ENCODE results near the gene ODF2L. TPM values are rescaled to one million over a fixed set of nuclear protein-coding genes. Genes with fewer than 3 reads are reported as not detected.
A peak's percentile ranks its signal among the peaks of the same experiment; 100 is the strongest.

The ODF2L gene
- total and polyA plus RNA-seq, 4 donors = 3.0 to 6.5 (median 5.2) TPM

DNA sequence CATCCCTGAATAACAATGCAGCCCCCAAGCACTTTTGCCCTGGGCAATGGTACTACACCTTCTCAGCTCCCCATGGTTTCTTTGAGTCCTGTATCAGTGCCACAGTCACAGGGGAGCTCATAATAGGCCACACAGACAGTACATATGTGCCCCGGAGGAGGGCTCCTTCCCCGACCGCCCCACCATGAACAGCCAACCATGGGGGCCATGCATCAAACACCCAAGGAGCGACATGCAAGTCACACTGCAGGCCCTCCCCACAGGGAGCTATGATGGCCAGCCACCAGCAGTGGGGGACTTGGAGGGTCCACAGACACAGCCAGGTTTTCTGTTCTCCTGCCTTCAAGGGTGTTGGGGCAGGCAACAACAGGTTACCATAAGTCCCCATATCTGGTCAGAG lies 14.8 kb upstream of the ODF2L start:
- no peak overlapping the region for H3K9ac ChIP-seq (ENCODE audit: low read depth in 1 of 2, low read length in 2 of 2)
- whole genome bisulfite sequencing = 94% methylated on average over 4 of the region's 4 CpGs
- no peak for DNase-seq (ENCODE audit: low spot score)
- TF ChIP-seq REST (IDR thresholded peaks at IDR 0.05) (no peak), TAF1 (conservative IDR thresholded peaks at IDR 0.05) (no peak), RXRA (IDR thresholded peaks at IDR 0.05) (no peak), HNF4G (IDR thresholded peaks at IDR 0.05) (no peak), ZBTB33 (IDR thresholded peaks at IDR 0.05) (no peak), YY1 (IDR thresholded peaks at IDR 0.05) (no peak)
- no peaks in the 10 kb centered on the region for H3K27me3 ChIP-seq (ENCODE audit: control insufficient read depth in 4 of 4, insufficient read depth in 4 of 4, low read length in 3 of 4)
- H3K27ac ChIP-seq (ENCODE audit: low read depth in 1 of 2, low read length in 2 of 2) = no peak overlapping the region
- H3K36me3 ChIP-seq (ENCODE audit: control insufficient read depth in 4 of 4, insufficient read depth in 3 of 4, low read depth in 1 of 4, low read length in 3 of 4) = no peaks in the 10 kb centered on the region
- H3K4me1 ChIP-seq (ENCODE audit: control insufficient read depth in 4 of 4, insufficient read depth in 4 of 4, low read length in 3 of 4) = no peaks in the 10 kb centered on the region
- H3K4me3 ChIP-seq (ENCODE audit: low read depth in 1 of 3, low read length in 3 of 3) = no peak overlapping the region
- H3K9me3 ChIP-seq (ENCODE audit: control insufficient read depth in 4 of 4, low read length in 3 of 4) = no peaks in the 10 kb centered on the region

- H3K9me3 ChIP-seq (ENCODE audit: control insufficient read depth in 4 of 4, low read length in 3 of 4) = no peaks in the 10 kb centered on the region
- no peak for DNase-seq (ENCODE audit: low spot score)
- H3K36me3 ChIP-seq (ENCODE audit: control insufficient read depth in 4 of 4, insufficient read depth in 3 of 4, low read depth in 1 of 4, low read length in 3 of 4) = no peaks in the 10 kb centered on the region
- H3K27ac ChIP-seq (ENCODE audit: low read depth in 1 of 2, low read length in 2 of 2) = no peak overlapping the region
- no peak overlapping the region for H3K9ac ChIP-seq (ENCODE audit: low read depth in 1 of 2, low read length in 2 of 2)
- no peak for TF ChIP-seq FOXA2 (IDR thresholded peaks at IDR 0.05)
- H3K27me3 ChIP-seq (ENCODE audit: control insufficient read depth in 4 of 4, insufficient read depth in 4 of 4, low read length in 3 of 4) = no peaks in the 10 kb centered on the region
- WGBS = 92% methylated on average over 6 of the region's 6 CpGs
- no peaks in the 10 kb centered on the region for H3K4me1 ChIP-seq (ENCODE audit: control insufficient read depth in 4 of 4, insufficient read depth in 4 of 4, low read length in 3 of 4)
- H3K4me3 ChIP-seq (ENCODE audit: low read depth in 1 of 3, low read length in 3 of 3) = no peak overlapping the region
Observed at GRCh38 chr1:86409416-86410021, 13.4 kb upstream of the ODF2L start.

- WGBS = 6% methylated on average over 9 of the region's 9 CpGs
- peaks cover 0 to 3% (median 0%) of the 10 kb centered on the region in 4 donors for H3K27me3 ChIP-seq (ENCODE audit: control insufficient read depth in 4 of 4, insufficient read depth in 4 of 4, low read length in 3 of 4)
- no peaks in the 10 kb centered on the region for H3K9me3 ChIP-seq (ENCODE audit: control insufficient read depth in 4 of 4, low read length in 3 of 4)
- peak overlapping the region in 1 of 2 donors; percentile 65 for H3K9ac ChIP-seq (ENCODE audit: low read depth in 1 of 2, low read length in 2 of 2)
- H3K4me1 ChIP-seq (ENCODE audit: control insufficient read depth in 4 of 4, insufficient read depth in 4 of 4, low read length in 3 of 4) = peaks cover 0 to 7% (median 5%) of the 10 kb centered on the region in 4 donors
- H3K36me3 ChIP-seq (ENCODE audit: control insufficient read depth in 4 of 4, insufficient read depth in 3 of 4, low read depth in 1 of 4, low read length in 3 of 4) = no peaks in the 10 kb centered on the region
- peak overlapping the region; percentile 44 to 69 for H3K27ac ChIP-seq (ENCODE audit: low read depth in 1 of 2, low read length in 2 of 2)
- peak overlapping the region; percentile 67 to 96 (median 74) for H3K4me3 ChIP-seq (ENCODE audit: low read depth in 1 of 3, low read length in 3 of 3)
- TF ChIP-seq, protein P1, sequence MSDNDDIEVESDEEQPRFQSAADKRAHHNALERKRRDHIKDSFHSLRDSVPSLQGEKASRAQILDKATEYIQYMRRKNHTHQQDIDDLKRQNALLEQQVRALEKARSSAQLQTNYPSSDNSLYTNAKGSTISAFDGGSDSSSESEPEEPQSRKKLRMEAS (IDR thresholded peaks at IDR 0.05) = peak; percentile 34
- TF ChIP-seq YY1 (IDR thresholded peaks at IDR 0.05) (peak; percentile 12), HNF4G (IDR thresholded peaks at IDR 0.05) (no peak)
- DNase-seq (ENCODE audit: low spot score) = no peak
Observed at GRCh38 chr1:86396498-86396890, 371 bp upstream of the ODF2L start.
